ENCODE results near the gene RNF166. TPM values are rescaled to one million over a fixed set of nuclear protein-coding genes. Genes with fewer than 3 reads are reported as not detected.

RNF166 gene
- total RNA-seq, 1 experiment from 2014 or later = 46.2 TPM

DNA sequence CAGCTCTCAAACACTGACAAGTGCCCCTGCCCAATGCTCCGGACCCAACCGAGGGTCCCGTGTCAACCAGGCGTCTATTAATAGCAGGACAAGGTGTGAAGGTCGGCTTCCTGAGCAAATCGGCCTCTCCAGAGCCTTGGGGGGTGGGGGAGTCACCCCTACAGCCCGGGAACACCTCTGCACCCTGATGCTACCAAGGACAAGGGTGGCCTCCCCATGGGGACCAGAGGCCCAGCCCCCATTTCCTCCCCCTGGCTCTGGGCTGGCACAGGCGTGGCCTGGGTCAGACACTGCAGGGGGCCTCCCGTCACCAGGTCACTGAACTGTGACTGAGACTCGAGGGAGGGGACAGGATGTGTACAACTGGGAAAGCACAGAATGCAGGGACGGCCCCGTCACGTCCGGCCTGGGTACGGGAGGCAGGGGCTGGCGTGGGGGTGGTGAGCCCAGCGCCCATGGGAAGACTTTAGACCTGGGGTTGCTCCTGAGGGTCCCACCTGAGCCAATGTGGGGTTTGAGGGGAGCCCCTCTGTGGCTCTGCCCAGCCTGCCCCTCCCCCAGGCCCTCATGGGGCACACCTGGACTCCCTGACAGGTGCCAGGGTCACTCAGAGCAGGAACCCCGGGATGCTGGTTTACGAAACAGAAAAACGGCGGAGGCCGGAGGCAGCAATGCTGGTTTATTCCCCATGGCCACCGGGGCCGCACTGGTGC, 54.8 kb downstream of the RNF166 start:
- Mint-ChIP-seq H3K27ac (no peak overlapping the region), H3K9me3 (no peaks in the 10 kb centered on the region), H3K27me3 (ENCODE audit: low read depth) (no peaks in the 10 kb centered on the region), H3K36me3 (peaks cover 9% of the 10 kb centered on the region), H3K4me1 (peaks cover 10% of the 10 kb centered on the region), H3K4me3 (peak overlapping the region; percentile 82)
- ATAC-seq = peak; percentile 1; the same call in 1 of the 2 replicates
- ChIA-PET CTCF (interaction anchor here (0.6 to 2.0 kb wide), 4 partner anchors 14 to 86 kb away, joined by 3 to 8 read pairs (median 4); no protein-coding TSS in a partner anchor), POLR2A (no interaction called here)
- TF ChIP-seq ETV6 (CRISPR knock-in tag; IDR thresholded peaks at IDR 0.05) = peak; percentile 53; the same call in 1 of the 2 replicates
- TF ChIP-seq, protein P1, sequence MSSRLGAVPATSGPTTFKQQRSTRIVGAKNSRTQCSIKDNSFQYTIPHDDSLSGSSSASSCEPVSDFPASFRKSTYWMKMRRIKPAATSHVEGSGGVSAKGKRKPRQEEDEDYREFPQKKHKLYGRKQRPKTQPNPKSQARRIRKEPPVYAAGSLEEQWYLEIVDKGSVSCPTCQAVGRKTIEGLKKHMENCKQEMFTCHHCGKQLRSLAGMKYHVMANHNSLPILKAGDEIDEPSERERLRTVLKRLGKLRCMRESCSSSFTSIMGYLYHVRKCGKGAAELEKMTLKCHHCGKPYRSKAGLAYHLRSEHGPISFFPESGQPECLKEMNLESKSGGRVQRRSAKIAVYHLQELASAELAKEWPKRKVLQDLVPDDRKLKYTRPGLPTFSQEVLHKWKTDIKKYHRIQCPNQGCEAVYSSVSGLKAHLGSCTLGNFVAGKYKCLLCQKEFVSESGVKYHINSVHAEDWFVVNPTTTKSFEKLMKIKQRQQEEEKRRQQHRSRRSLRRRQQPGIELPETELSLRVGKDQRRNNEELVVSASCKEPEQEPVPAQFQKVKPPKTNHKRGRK (CRISPR knock-in tag; IDR thresholded peaks at IDR 0.05; ENCODE audit: borderline replicate concordance) = no peak
- TF ChIP-seq ZNF121 (CRISPR knock-in tag; IDR thresholded peaks at IDR 0.05) = no peak
- no peak for TF ChIP-seq ZNF138 (CRISPR knock-in tag; conservative IDR thresholded peaks at IDR 0.05)
- TF ChIP-seq, protein P2, sequence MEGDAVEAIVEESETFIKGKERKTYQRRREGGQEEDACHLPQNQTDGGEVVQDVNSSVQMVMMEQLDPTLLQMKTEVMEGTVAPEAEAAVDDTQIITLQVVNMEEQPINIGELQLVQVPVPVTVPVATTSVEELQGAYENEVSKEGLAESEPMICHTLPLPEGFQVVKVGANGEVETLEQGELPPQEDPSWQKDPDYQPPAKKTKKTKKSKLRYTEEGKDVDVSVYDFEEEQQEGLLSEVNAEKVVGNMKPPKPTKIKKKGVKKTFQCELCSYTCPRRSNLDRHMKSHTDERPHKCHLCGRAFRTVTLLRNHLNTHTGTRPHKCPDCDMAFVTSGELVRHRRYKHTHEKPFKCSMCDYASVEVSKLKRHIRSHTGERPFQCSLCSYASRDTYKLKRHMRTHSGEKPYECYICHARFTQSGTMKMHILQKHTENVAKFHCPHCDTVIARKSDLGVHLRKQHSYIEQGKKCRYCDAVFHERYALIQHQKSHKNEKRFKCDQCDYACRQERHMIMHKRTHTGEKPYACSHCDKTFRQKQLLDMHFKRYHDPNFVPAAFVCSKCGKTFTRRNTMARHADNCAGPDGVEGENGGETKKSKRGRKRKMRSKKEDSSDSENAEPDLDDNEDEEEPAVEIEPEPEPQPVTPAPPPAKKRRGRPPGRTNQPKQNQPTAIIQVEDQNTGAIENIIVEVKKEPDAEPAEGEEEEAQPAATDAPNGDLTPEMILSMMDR (IDR thresholded peaks at IDR 0.05) = no peak
- no peak for TF ChIP-seq FOXP1 (CRISPR knock-in tag; IDR thresholded peaks at IDR 0.05; ENCODE audit: borderline replicate concordance)
- 0 out of 2 replicates have a peak, but pooled peaks have one; percentile 18 for TF ChIP-seq FOXK1 (CRISPR knock-in tag; IDR thresholded peaks at IDR 0.05)
- no peak for TF ChIP-seq JAZF1 (CRISPR knock-in tag; IDR thresholded peaks at IDR 0.05)
- TF ChIP-seq ESRRA (CRISPR knock-in tag; IDR thresholded peaks at IDR 0.05; ENCODE audit: borderline replicate concordance) = no peak
- no peak for TF ChIP-seq SMAD3 (CRISPR knock-in tag; IDR thresholded peaks at IDR 0.05; ENCODE audit: borderline replicate concordance)
- no peak for DNase-seq (ENCODE audit: low spot score)

DNA sequence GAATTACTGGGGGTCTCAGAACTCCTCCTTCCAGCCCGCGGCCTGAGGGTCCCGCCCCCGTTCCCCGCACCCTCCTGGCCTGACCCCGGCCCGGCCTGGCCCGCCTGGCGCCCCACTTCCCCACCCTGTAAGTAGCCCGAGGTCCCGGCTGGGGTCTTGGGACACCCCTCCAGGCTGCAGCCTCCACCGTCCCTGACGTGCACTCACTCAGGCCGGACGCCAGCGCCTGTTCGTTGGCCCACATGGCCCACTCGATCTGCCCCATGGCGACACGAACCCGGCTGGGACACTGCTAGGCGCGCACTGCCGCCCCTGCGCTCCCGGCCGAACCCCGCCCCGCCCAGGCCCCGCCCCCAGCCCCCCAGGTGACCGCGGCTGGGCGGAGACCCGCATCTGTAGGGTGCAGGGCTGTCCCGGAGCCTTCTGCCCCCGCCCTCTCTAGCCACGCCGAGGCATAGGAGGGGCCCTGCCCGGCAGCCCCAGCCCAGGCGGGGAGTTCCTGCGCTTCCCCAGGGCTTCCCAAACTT, 55.4 kb downstream of the RNF166 start, which contains the start of gene CYBA:
Gene CYBA (minus strand): TSS at position 305 of the 527 bp plus-strand sequence. CDS start 40 bp downstream, at position 265.
- Mint-ChIP-seq H3K9me3 (no peaks in the 10 kb centered on the region), H3K4me1 (peaks cover 10% of the 10 kb centered on the region), H3K27me3 (ENCODE audit: low read depth) (no peaks in the 10 kb centered on the region), H3K27ac (no peak within 1 kb of the TSS; the same call in 1 of the 2 replicates), H3K36me3 (peaks cover 9% of the 10 kb centered on the region), H3K4me3 (peak within 1 kb of the TSS; percentile 82)
- DNase-seq (ENCODE audit: low spot score) = peak; percentile 79
- ChIA-PET POLR2A (no interaction called here), CTCF (interaction anchor here (0.6 to 2.0 kb wide), 6 partner anchors 13 to 87 kb away, joined by 3 to 8 read pairs (median 5); no protein-coding TSS in a partner anchor)
- peak; percentile 90 for ATAC-seq
- 0 out of 2 replicates have a peak, but pooled peaks have one; percentile 5 for TF ChIP-seq GABPB1 (CRISPR knock-in tag; IDR thresholded peaks at IDR 0.05)
- no peak for TF ChIP-seq NR3C1 (CRISPR knock-in tag; conservative IDR thresholded peaks at IDR 0.05; ENCODE audit: low read depth)
- TF ChIP-seq, protein P3, sequence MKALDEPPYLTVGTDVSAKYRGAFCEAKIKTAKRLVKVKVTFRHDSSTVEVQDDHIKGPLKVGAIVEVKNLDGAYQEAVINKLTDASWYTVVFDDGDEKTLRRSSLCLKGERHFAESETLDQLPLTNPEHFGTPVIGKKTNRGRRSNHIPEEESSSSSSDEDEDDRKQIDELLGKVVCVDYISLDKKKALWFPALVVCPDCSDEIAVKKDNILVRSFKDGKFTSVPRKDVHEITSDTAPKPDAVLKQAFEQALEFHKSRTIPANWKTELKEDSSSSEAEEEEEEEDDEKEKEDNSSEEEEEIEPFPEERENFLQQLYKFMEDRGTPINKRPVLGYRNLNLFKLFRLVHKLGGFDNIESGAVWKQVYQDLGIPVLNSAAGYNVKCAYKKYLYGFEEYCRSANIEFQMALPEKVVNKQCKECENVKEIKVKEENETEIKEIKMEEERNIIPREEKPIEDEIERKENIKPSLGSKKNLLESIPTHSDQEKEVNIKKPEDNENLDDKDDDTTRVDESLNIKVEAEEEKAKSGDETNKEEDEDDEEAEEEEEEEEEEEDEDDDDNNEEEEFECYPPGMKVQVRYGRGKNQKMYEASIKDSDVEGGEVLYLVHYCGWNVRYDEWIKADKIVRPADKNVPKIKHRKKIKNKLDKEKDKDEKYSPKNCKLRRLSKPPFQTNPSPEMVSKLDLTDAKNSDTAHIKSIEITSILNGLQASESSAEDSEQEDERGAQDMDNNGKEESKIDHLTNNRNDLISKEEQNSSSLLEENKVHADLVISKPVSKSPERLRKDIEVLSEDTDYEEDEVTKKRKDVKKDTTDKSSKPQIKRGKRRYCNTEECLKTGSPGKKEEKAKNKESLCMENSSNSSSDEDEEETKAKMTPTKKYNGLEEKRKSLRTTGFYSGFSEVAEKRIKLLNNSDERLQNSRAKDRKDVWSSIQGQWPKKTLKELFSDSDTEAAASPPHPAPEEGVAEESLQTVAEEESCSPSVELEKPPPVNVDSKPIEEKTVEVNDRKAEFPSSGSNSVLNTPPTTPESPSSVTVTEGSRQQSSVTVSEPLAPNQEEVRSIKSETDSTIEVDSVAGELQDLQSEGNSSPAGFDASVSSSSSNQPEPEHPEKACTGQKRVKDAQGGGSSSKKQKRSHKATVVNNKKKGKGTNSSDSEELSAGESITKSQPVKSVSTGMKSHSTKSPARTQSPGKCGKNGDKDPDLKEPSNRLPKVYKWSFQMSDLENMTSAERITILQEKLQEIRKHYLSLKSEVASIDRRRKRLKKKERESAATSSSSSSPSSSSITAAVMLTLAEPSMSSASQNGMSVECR (CRISPR knock-in tag; IDR thresholded peaks at IDR 0.05; ENCODE audit: borderline replicate concordance) = peak; percentile 64; the same call in 1 of the 2 replicates
- no peak for TF ChIP-seq TCF7 (CRISPR knock-in tag; IDR thresholded peaks at IDR 0.05; ENCODE audit: low read depth)
- no peak for TF ChIP-seq ATF1 (CRISPR knock-in tag; IDR thresholded peaks at IDR 0.05)
- TF ChIP-seq, protein P4, sequence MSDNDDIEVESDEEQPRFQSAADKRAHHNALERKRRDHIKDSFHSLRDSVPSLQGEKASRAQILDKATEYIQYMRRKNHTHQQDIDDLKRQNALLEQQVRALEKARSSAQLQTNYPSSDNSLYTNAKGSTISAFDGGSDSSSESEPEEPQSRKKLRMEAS (CRISPR knock-in tag; IDR thresholded peaks at IDR 0.05) = peak; percentile 50; the same call in 1 of the 2 replicates
- peak; percentile 28; the same call in 1 of the 2 replicates for TF ChIP-seq FOXK1 (CRISPR knock-in tag; IDR thresholded peaks at IDR 0.05)
- TF ChIP-seq NFATC4 (CRISPR knock-in tag; IDR thresholded peaks at IDR 0.05) = no peak
- TF ChIP-seq ZNF396 (CRISPR knock-in tag; IDR thresholded peaks at IDR 0.05; ENCODE audit: borderline replicate concordance) = no peak
- TF ChIP-seq, protein P5, sequence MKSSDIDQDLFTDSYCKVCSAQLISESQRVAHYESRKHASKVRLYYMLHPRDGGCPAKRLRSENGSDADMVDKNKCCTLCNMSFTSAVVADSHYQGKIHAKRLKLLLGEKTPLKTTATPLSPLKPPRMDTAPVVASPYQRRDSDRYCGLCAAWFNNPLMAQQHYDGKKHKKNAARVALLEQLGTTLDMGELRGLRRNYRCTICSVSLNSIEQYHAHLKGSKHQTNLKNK (CRISPR knock-in tag; IDR thresholded peaks at IDR 0.05) = no peak
- TF ChIP-seq, protein P6, sequence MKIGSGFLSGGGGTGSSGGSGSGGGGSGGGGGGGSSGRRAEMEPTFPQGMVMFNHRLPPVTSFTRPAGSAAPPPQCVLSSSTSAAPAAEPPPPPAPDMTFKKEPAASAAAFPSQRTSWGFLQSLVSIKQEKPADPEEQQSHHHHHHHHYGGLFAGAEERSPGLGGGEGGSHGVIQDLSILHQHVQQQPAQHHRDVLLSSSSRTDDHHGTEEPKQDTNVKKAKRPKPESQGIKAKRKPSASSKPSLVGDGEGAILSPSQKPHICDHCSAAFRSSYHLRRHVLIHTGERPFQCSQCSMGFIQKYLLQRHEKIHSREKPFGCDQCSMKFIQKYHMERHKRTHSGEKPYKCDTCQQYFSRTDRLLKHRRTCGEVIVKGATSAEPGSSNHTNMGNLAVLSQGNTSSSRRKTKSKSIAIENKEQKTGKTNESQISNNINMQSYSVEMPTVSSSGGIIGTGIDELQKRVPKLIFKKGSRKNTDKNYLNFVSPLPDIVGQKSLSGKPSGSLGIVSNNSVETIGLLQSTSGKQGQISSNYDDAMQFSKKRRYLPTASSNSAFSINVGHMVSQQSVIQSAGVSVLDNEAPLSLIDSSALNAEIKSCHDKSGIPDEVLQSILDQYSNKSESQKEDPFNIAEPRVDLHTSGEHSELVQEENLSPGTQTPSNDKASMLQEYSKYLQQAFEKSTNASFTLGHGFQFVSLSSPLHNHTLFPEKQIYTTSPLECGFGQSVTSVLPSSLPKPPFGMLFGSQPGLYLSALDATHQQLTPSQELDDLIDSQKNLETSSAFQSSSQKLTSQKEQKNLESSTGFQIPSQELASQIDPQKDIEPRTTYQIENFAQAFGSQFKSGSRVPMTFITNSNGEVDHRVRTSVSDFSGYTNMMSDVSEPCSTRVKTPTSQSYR (CRISPR knock-in tag; IDR thresholded peaks at IDR 0.05) = 0 out of 2 replicates have a peak, but pooled peaks have one; percentile 12
- 0 out of 2 replicates have a peak, but pooled peaks have one; percentile 30 for TF ChIP-seq PRRX2 (CRISPR knock-in tag; IDR thresholded peaks at IDR 0.05)
- 0 out of 2 replicates have a peak, but pooled peaks have one; percentile 38 for TF ChIP-seq ZNF219 (CRISPR knock-in tag; IDR thresholded peaks at IDR 0.05; ENCODE audit: borderline replicate concordance)

Data from WTC11 (cell line).